ENCODE measurements around the gene GLUD1. TPM values are rescaled to one million over a fixed set of nuclear protein-coding genes. Genes with fewer than 3 reads are reported as not detected.
"Not testable (repeated sequence)": the region's sequence is repeated elsewhere in the genome, so short reads cannot be mapped to it uniquely, and the experiment has no call there.

The GLUD1 gene
- total RNA-seq, 2 experiments from 2014 or later, result 167 to 170 TPM

DNA sequence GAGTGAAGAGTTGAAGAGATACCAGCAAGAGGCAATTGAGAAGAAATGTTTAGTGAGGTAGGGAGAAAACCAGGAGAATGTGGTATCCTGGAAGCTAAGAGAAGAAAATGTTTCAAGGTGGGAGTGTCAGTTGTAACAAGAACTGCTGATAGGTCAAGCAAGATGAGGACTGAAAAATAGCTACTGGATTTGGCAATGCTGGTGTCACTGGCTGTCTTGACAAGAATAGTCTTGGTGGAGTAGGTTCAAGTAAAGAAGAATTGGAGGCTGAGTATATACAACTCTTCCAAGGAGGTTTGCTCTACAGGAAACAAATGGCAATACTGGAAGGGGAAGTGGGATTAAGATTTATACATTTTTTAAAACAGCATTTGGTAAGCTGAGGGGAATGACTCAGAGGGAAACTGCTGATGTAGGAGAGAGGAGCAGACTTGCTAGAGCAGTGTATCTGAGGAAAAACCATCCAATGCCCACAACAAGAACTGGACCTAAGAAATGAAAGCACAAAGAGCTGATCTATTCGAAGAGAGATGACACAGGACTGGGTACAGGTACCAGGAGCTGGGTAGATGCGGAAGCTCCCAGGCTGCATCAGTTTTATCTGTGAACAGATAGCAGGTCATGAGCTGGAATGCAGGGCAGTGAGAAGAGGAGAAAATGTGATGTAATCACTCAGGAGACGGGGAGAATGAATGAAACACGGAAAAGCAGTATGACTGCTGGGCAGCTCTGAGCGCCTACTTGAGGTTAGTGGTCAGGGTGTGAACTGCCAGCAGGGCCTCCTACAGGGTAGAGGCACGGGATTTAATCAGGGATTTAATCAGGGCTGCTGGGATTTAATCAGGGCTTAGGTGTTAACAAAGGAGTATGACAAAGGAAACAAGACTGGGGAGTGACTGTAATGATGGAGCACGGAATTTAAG lies 40.0 kb downstream of the GLUD1 start:
- ChIA-PET CTCF (no interaction called here), POLR2A (no interaction called here)

DNA sequence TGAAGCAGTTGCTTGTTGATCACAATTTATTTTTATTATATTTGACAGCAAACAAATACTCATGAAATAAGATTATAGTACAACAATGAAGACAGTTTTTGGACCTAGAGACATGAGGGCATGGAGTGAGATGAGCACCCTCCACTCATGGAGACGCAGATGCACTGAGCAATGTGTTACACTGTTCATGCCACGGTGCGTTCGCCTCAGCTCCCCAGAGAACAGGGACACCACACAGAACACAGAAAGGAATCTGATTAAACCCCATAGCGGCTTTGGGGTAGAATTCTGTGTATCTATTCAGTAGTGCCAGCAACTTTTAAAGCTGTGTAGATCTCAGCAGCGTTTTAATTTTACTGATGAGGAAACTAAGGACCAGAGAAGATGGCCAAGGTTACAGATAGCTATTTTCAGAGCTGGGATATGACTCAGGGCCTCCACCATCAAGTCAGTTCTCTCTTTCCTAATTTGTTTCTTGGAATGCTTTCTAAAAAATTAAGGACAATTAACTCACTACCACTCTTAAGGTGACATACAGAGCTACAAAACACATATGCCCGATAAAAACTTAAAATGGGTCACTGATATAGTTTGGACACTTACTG lies 41.0 kb downstream of the GLUD1 start:
- POLR2A ChIA-PET, result no interaction called here
- CTCF ChIA-PET, result no interaction called here

DNA sequence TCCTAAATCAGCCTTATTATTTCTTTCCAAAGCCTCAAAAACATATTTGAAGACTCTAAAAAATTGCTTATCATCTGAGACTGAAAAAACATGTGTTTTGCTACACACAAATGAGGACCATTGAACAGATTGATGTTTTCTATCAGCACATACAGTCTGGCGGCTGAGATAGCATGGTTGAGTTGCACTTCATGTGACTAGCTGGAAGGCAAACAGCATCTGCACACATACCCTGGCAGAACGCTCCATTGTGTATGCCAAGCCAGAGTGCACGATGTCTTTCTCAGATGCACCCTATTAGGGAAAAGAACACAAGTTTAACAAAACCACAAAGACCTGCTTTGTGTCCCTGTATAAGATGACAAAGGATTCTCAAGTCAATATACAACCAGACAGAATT lies 41.5 kb downstream of the GLUD1 start:
- POLR2A ChIA-PET, result no interaction called here
- CTCF ChIA-PET, result no interaction called here

DNA sequence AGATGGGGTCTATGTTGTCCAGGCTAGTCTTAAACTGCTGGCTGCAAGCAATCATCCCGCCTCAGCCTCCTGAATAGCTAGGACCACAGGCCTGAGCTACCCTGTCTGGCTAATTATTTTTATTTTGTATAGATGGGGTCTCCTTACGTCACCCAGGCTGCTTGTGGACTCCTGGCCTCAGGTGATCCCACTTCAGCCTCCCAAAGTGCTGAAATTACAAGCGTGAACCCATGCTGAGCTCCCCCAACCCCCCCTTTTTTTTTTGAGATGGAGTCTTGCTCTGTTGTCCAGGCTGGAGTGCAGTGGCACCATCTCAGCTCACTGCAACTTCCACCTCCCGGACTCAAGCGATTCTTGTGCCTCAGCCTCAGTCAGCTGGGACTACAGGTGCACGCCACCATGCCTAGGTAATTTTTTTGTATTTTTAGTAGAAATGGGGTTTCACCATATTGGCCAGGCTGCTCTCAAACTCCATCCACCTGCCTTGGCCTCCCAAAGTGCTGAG lies 49.2 kb downstream of the GLUD1 start:
- CTCF ChIA-PET, result no interaction called here
- POLR2A ChIA-PET, result no interaction called here

DNA sequence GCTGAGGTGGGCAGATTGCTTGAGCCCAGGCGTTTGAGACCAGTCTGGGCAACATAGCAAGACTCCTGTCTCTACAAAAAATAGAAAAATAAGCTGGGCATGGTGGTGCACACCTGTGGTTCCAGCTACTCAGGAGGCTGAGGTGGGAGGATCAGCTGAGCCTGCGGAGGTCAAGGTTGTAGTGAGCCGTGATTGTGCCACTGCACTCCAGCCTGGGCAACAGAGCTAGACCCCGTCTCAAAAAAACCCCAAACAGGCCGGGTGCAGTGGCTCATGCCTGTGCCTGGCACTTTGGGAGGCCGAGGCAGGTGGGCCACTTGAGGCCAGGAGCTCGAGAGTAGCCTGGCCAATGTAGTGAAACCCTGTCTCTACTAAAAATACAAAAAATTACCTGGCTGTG lies 51.1 kb downstream of the GLUD1 start:
- POLR2A ChIA-PET, result not testable (repeated sequence)

DNA sequence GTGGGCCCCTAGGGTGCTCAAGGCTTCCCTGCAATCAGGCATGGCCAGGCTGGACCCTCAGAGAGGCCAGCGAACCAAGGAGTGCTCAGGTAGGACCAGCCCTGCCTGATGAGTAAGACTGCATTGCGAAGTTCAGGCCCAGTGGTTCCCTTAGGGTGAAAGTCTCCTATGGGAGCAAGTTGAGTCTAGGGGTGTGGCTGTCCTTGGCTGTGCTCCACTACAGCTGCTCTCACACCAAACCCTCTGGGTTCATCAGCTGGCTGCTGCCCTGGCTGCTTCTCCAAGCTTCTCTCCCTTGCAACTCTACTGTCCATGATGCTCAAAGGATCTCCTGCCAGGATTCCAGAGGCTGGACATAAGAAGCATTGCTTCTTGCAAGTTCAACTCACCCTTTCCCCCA lies 55.9 kb downstream of the GLUD1 start:
- CTCF ChIA-PET, result no interaction called here
- POLR2A ChIA-PET, result no interaction called here

More for the DNA sequence above, 51.1 kb downstream of the GLUD1 start:
- CTCF ChIA-PET, result not testable (repeated sequence)

DNA sequence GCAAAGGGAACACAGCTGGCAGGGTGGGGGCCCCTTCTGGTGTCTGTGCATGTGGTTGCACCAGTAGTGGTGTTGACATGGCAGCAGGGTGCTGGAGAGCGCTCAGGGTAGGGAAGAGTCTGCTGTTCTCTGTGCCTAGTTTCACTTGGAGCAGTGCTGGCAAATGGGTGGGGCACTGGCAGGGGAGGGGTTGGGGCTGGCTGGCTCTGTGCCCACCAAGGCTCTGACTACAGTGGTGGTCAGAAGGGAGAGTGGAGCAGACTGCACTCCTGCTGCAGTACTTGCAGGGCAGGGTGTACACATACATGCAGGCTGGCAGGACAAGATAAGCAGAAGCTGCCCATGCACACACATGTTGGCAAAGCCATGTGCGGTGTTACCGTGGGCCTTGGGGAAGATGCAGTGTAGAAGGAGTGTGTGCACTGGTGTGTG lies 56.3 kb downstream of the GLUD1 start:
- CTCF ChIA-PET, result no interaction called here
- POLR2A ChIA-PET, result no interaction called here

DNA sequence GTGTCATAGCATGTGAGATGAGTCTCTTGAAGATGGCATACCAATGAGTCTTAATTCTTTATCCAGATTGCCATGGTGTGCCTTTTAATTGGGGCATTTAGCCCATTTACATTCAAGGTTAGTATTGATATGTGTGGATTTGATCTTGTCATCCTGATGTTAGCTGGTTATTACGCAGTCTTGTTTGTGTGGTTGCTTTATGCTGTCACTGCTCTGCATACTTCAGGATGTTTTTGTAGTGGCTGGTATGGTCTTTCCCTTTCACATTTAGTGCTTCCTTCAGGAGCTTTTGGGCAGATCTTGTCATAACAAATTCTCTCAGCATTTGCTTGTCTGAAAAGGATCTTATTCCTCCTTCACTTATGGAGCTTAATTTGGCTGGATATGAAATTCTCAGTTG lies 58.0 kb downstream of the GLUD1 start:
- POLR2A ChIA-PET, result no interaction called here
- CTCF ChIA-PET, result no interaction called here

DNA sequence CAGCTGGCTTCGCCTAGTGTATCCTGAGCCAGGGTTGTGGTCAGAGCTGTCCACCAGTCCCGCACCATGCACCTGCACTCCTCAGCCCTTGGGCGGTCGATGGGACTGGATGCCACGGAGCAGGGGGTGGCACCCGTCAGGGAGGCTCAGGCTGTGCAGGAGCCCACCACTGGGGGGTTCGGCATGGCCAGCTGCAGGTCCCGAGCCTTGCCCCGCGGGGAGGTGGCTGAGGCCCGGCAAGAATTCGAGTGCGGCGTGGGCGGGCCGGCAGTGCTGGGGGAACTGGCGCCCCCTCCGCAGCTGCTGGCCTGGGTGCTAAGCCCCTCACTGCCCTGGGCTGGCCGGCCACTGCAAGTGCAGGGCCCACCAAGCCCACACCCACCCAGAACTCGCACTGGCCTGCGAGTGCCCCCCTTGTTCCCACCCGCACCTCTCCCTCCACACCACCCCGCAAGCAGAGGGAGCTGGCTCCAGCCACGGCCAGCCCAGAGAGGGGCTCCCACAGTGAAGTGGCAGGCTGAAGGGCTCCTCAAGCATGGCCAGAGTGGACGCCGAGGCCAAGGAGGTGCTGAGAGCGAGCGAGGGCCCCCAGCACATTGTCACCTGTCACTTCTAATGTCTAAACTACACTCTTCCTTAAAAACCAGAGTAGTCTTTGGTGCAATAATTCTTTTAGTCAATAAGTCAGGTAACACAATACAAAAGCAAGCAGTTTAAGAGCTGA lies 63.6 kb downstream of the GLUD1 start:
- ChIA-PET CTCF (no interaction called here), POLR2A (no interaction called here)

DNA sequence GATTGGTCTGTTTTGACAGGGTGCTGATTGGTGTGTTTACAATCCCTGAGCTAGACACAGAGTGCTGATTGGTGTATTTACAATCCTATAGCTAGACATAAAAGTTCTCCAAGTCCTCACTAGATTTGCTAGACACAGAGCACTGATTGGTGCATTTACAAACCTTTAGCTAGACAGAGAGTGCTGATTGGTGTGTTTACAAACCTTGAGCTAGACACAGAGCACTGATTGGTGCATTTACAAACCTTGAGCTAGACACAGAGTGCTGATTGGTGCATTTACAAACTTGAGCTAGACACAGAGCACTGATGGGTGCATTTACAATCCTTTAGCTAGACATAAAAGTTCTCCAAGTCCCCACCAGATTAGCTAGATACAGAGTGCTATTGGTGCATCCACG lies 64.2 kb downstream of the GLUD1 start:
- CTCF ChIA-PET, POLR2A ChIA-PET: not testable (repeated sequence)

DNA sequence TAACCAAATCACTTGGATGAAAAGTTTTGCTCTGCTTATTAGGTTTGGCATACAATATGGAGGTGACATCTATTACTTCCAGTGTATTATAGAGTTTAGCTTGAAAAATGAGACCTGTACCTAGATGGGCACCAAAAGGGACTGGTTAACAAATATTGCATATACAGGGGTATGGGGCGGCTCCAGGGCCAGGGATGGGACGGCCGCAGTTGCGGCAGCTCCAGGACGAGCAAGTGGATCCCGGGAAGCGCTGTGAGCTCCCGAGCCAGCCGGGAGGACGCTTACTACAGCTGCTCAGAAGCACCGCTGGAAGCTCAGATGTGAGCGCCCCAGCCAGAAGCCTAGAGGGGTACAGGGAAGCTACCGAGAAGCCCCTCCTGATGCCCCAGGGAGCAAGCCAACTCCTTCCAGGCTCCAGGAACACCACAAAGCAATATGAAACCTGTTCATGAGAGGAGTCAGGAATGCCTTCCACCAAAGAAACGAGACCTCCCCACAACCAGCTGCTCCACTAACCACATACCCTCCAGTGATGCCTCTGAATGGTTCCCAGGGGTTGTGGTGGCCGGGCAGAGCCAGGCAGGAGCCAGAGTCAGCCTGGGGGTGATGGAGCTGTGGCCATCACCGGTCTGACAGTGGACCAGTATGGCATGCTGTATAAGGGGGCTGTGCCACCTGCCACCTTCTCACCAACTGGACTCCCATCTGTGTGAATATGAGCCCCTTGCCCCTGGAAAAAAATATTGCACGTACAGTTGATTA lies 67.7 kb downstream of the GLUD1 start:
- CTCF ChIA-PET, POLR2A ChIA-PET: not testable (repeated sequence)

DNA sequence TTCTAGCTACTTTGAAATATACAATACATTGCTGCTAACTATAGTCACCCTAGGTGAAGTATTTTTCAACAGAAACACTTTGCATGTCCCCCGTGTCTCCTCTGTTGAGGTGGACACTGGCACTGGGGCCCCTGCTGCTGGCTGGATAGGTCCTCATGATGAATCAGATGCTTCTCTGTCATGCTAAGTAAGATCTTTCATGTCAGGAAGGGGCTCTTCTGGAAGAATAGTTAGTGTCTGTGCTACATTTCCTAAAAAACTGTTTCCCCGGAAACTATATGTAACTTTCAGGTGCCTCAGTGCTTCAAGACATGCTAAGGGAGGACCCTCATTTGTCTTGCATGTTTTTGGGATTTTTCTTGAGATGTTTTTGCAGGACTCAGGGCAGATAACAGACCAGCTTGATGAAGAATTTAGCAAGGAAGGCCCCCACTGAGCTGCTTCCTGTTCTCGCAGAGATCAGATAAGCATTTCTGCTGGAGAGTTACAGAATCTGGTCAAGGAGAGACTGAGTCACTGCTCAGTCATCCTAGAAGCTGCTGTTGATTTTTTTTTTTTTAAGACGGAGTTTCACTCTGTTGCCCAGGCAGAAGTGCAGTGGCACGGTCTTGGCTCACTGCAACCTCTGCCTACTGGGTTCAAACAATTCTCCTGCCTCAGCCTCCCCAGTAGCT lies 69.2 kb downstream of the GLUD1 start:
- CTCF ChIA-PET, POLR2A ChIA-PET: not testable (repeated sequence)

DNA sequence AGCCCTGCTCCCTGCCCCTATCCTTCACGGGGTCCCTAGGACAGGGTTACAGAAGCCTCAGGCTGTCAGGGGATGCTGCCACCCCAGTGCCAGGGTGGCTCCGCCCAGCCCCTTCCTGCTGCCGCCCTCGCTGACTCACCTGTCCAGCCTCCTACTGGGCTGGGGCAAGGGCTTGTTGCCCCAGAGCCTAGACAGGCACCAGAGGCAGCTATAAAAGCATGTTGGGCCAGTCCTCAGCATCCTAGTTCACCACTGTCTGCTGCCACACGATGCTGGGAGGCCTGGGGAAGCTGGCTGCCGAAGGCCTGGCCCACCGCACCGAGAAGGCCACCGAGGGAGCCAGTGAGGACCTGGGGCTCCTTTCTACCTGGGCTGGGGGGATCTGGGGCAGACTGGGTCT lies 74.6 kb downstream of the GLUD1 start, which contains the start of gene FAM25A:
TSS of gene FAM25A (plus strand) at position 239 of the 400 bp plus-strand sequence. CDS start at position 270, 31 bp downstream.
- POLR2A ChIA-PET, CTCF ChIA-PET: not testable (repeated sequence)

DNA sequence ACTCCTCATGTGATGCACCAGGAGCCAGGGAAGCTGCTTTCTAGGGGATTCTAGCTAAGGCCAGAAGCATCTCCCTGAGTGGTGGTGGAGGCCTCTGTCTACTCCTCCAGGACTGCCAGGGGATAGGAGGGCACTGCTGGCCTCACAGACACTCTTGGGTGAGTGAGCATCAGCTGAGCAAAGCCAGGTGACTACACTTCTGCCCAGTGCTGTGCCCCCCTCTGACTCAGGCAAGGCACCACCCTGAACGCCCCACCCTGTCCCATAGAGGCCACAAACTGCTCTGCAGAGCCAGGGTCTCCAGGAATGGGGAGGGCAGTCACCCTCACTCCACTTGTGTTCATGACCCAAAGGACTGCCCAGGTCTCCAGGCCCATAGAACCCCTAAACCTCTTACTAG lies 75.1 kb downstream of the GLUD1 start:
- POLR2A ChIA-PET, CTCF ChIA-PET: not testable (repeated sequence)

DNA sequence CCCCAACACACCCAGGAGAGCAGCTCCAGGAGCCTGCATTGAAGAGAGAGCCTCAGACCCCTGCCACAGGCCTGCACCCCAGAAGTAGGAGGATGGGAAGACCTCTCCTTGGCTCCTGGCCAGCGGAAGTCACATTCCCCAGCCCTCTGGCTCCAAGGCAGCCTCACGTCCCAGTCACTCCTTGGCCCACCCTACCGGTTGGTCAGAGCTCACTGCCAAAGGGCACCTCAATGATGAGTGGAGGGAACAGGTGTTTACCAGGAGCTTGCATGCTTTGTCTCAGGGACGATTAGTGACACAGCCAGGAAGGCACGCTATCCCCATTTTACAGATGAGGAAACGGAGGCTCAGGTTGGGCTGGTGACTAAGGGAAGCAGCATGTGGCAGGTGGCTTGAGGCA lies 75.6 kb downstream of the GLUD1 start:
- CTCF ChIA-PET, POLR2A ChIA-PET: not testable (repeated sequence)

DNA sequence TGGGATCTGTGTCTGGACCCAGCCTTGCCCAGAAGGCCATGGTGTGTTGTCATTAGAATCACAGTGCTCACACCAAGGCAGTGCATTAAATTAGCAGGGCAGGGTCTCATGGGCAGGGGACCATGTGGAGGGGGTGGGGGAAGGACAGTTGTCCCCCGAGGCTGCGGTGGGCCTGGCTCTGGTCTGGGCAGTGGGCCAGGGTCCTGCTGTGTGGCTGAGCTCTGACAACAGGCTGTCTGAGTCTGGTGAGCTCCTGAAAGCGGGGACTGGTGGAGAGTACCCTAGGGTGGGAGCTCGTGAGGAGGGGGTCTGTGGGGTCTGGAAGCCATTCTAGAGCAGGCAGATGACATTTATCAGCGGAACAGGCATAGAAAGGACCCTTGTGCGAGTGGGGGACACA lies 76.5 kb downstream of the GLUD1 start:
- POLR2A ChIA-PET, CTCF ChIA-PET: not testable (repeated sequence)

DNA sequence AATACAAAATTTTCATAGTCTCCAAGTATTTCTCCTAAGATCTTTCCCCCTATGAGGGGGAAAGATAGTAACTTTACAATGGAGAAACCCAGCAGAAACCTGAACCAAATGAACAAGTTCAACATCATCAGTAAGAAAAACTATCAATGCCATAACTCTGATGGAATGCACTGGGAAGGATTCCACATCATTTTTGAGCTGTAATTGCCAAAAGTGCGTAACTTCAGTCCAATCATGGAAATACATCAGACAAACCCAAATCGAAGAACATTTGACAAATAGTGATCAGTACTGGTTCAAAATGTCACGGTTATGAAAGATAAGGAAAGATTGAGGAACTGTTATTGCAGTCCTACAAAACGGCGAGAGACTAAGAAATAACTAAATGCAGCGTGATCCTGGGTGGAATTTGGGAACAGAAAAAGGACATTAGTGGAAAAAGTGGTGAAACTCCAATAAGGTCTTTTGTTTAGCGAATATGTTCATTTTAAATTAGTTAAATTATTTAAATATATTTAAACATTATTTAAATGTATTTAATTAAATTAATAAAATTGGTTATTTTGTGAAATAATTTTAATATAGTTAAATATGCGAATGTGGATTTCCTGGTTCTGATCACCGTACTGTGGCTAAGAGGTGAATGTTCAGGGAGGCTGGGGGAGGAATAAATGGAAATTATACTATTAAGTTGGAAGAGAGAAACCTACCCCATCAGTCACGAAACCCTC lies 79.5 kb downstream of the GLUD1 start:
- CTCF ChIA-PET, POLR2A ChIA-PET: not testable (repeated sequence)

DNA sequence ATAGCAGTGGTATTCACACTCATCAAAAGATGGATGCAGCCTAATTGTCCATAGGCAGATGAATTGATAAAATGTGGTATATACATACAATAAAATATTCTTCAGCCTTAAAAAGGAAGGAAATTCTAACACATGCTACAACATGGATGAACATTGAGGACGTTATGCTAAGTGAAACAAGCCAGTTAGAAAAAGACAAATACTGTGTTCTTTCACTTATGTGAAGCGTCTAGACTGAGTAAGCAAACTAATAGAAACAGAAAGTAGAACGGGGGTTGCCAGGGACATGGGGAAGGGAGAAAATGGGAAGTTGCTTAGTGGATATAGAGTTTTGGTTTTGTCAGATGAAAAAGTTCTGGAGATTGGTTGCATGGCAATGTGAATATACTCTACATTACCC lies 81.1 kb downstream of the GLUD1 start:
- CTCF ChIA-PET, POLR2A ChIA-PET: not testable (repeated sequence)

DNA sequence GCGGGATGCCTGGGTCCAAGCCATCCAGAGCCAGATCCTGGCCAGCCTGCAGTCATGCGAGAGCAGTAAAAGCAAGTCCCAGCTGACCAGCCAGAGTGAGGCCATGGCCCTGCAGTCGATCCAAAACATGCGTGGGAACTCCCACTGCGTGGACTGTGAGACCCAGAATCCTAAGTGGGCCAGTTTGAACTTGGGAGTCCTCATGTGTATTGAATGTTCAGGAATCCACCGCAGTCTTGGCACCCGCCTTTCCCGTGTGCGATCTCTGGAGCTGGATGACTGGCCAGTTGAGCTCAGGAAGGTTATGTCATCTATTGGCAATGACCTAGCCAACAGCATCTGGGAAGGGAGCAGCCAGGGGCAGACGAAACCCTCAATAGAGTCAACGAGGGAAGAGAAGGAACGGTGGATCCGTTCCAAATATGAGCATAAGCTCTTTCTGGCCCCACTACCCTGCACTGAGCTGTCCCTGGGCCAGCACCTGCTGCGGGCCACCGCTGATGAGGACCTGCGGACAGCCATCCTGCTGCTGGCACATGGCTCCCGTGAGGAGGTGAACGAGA lies 85.4 kb downstream of the GLUD1 start:
- POLR2A ChIA-PET, CTCF ChIA-PET: not testable (repeated sequence)
